Measurements from ENCODE around the gene DNAH8.
"Not testable (repeated sequence)": the region's sequence is repeated elsewhere in the genome, so short reads cannot be mapped to it uniquely, and the experiment has no call there.

Gene DNAH8

DNA sequence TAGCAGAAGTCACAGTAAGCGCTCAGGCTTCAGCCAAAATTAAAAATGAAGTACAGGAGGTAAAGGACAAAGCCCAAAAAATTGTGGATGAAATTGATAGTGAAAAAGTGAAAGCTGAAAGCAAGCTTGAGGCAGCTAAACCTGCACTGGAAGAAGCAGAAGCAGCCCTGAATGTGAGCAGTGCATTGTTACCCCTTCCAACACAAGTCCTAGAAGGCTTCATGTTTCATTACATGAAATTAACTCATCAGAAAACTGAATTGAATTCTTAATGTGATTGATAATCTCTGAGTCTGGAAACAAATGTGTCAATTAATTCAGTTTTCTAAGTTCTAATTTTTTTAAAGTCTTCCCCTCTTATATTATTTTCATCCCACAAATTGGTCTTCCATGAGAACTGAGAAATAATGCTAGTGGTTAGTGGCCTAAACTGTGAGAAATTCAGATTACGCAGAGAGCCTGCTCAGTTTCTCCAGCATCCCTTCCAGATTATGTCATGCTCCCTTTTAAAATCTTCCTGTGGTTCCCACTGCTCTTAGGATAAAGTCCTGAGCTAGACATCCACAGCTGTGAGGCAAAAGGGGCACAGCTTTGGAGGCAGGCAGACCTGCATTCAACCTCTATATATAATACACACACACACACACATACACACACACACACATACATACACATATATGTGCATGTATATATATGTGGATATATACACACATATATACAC lies 200.3 kb downstream of the DNAH8 start:
- DNase-seq: no peak

GRCh38 chr6:38921540-38921939 lies 206.4 kb downstream of the DNAH8 start:
- DNase-seq; in situ Hi-C loops (cut with HindIII; ENCODE audit: low pct_ligation_motif_present, low pct_unique_long_range_greater_than_20kb, low sequenced_read_pairs): not testable (repeated sequence)

More for the DNA sequence above, 200.3 kb downstream of the DNAH8 start:
- in situ Hi-C loops (cut with HindIII; ENCODE audit: low pct_ligation_motif_present, low pct_unique_long_range_greater_than_20kb, low sequenced_read_pairs): no loop called here

DNA sequence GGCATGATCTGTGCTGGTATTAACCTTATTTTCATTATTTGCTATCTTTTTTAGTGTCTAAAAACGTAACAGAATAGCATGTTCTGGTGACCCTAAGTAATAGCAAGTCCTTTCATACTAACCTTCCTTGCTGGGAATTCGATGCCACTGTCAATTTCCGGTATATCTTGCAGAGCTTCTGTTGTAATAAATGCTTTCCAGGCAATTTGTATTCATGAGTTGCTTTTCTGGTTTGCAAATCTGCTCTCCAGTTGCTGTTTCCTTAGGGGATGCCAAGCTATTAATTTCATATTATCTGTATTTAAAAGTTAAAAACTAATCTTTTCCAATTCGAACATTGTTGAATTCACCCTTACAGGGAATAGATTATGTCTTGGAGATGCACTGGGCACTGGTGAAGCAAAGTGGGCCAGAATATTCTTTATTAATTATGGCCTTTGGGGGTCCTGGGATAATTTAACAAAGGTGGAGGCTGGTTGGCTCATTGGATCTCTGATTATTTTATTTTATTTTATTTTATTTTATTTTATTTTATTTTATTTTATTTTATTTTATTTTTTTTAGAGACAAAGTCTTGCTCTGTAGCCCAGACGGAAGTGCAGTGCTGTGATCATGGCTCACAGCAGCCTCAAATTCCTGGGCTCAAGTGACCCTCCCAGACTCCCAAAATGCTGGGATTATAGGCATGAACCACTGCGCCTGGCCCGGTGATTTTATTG lies 209.8 kb downstream of the DNAH8 start:
- in situ Hi-C loops (cut with HindIII; ENCODE audit: low pct_ligation_motif_present, low pct_unique_long_range_greater_than_20kb, low sequenced_read_pairs): no loop called here
- DNase-seq: no peak

DNA sequence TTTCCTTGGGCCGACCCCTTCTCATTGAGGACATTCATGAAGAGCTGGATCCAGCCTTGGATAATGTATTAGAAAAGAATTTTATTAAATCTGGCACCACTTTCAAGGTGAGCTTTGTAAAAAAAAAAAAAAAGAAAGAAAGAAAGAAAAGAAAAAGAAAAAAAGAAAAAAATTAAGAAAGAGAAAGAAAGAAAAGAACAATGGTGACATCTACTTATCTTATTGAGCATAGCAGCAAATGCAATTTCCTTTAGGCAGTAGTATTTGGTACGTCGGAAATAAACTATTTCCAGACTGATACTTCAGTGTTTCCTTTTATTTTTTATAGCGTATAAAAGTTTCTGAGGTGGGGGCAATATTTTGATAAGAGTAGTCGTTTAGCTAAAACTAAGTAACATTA lies 214.4 kb downstream of the DNAH8 start:
- in situ Hi-C loops (cut with HindIII; ENCODE audit: low pct_ligation_motif_present, low pct_unique_long_range_greater_than_20kb, low sequenced_read_pairs): no loop called here
- no peak for DNase-seq

DNA sequence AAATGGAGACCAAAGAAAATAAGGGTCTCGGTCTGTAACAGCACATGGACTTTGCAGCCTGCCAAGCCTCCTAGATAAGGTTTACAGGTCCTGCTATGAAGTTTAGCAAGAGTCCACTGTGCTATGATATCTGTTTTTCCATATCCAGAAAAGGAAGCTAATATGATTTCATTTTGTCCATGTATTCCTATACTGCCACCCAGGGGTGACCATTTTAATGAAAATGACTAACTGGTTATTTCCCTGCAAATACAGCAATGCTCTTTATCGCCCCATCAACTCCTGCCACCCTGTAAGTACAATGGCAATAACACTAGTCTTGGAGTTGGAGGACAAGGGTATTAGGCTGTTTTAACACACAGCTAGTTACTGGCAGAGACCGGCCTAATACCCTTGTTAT lies 218.3 kb downstream of the DNAH8 start:
- in situ Hi-C loops (cut with HindIII; ENCODE audit: low pct_ligation_motif_present, low pct_unique_long_range_greater_than_20kb, low sequenced_read_pairs): no loop called here

GRCh38 chr6:38935051-38935450 lies 219.9 kb downstream of the DNAH8 start:
- DNase-seq: no peak
- in situ Hi-C loops (cut with HindIII; ENCODE audit: low pct_ligation_motif_present, low pct_unique_long_range_greater_than_20kb, low sequenced_read_pairs): no loop called here

More for the DNA sequence above, 218.3 kb downstream of the DNAH8 start:
- DNase-seq: peak; percentile 27

- DNase-seq: no peak
- in situ Hi-C loops (cut with HindIII; ENCODE audit: low pct_ligation_motif_present, low pct_unique_long_range_greater_than_20kb, low sequenced_read_pairs): no loop called here
Measured at GRCh38 chr6:38937839-38938613, 222.9 kb downstream of the DNAH8 start.

- in situ Hi-C loops (cut with HindIII; ENCODE audit: low pct_ligation_motif_present, low pct_unique_long_range_greater_than_20kb, low sequenced_read_pairs): no loop called here
- DNase-seq: no peak
Measured at GRCh38 chr6:38938741-38939140, 223.6 kb downstream of the DNAH8 start.

GRCh38 chr6:38942442-38942841 lies 227.3 kb downstream of the DNAH8 start:
- no peak for DNase-seq
- in situ Hi-C loops (cut with HindIII; ENCODE audit: low pct_ligation_motif_present, low pct_unique_long_range_greater_than_20kb, low sequenced_read_pairs): no loop called here

DNA sequence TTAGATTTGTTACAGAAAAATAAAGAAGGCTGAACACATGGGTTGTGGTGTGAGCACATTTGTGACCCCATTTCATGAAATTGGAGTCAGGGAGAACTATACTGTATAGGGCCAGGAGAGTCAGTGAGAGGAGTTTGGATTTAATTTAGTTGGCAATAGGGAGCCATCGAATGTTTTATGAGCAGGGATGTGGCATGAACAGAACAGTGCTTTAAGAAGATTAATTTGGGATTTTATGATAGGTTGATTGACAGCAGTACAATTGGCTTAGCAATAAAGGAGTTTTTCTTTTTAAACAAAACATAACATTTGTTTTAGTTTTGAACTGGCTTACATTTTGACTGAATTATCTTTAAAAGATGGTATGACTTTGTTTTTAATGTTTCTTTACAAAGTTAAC lies 227.9 kb downstream of the DNAH8 start:
- no peak for DNase-seq
- in situ Hi-C loops (cut with HindIII; ENCODE audit: low pct_ligation_motif_present, low pct_unique_long_range_greater_than_20kb, low sequenced_read_pairs): no loop called here

- in situ Hi-C loops (cut with HindIII; ENCODE audit: low pct_ligation_motif_present, low pct_unique_long_range_greater_than_20kb, low sequenced_read_pairs): no loop called here
- peak; percentile 2 for DNase-seq
Measured at GRCh38 chr6:38943964-38944363, 228.9 kb downstream of the DNAH8 start.

- in situ Hi-C loops (cut with HindIII; ENCODE audit: low pct_ligation_motif_present, low pct_unique_long_range_greater_than_20kb, low sequenced_read_pairs): no loop called here
- no peak for DNase-seq
Measured at GRCh38 chr6:38944655-38945279, 229.7 kb downstream of the DNAH8 start.

GRCh38 chr6:38955861-38956260 lies 240.8 kb downstream of the DNAH8 start:
- in situ Hi-C loops (cut with HindIII; ENCODE audit: low pct_ligation_motif_present, low pct_unique_long_range_greater_than_20kb, low sequenced_read_pairs): no loop called here
- no peak for DNase-seq

GRCh38 chr6:38957426-38957825 lies 242.3 kb downstream of the DNAH8 start:
- in situ Hi-C loops (cut with HindIII; ENCODE audit: low pct_ligation_motif_present, low pct_unique_long_range_greater_than_20kb, low sequenced_read_pairs): no loop called here
- no peak for DNase-seq

- in situ Hi-C loops (cut with HindIII; ENCODE audit: low pct_ligation_motif_present, low pct_unique_long_range_greater_than_20kb, low sequenced_read_pairs): no loop called here
Measured at GRCh38 chr6:38959138-38959537, 244.0 kb downstream of the DNAH8 start.

GRCh38 chr6:38968702-38969149 lies 253.6 kb downstream of the DNAH8 start:
- no peak for DNase-seq
- in situ Hi-C loops (cut with HindIII; ENCODE audit: low pct_ligation_motif_present, low pct_unique_long_range_greater_than_20kb, low sequenced_read_pairs): no loop called here

More at GRCh38 chr6:38959138-38959537, 244.0 kb downstream of the DNAH8 start:
- DNase-seq: no peak

DNA sequence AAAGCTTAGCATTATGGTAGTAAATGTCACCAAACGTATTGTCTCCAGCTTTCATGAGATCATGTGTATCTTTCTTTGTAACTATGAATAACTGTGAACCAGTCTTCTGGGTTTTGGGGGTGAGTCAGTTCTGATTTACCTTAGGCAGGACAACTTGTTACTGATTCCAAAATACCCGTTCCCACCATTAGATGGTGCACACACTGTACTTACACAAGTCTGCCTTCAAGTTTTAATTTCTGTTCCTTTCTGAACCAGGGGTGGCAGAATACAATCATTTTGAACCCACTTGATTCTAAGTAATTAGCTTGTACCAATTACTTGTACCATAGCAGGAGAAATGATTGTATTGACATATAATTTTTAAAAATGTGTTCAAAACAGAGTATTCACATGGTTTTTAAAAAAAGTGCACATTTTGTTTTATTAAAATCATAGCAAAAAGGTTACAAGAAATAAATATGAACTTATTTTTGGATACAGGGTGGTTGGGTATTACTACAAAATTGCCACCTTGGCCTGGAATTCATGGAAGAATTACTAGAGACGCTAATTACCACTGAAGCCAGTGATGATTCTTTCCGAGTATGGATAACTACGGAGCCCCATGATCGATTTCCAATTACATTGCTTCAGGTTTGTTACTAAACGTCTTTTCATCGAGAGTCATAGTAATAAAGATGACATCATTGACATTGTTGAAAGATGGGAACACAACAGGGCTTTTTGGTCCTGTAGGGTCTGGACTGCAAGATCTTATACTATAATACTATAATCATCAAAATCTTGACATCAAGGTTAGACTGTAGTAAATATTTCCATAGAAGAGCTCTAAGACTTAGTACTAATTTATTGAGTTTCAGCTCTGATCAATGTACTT lies 258.3 kb downstream of the DNAH8 start:
- in situ Hi-C loops (cut with HindIII; ENCODE audit: low pct_ligation_motif_present, low pct_unique_long_range_greater_than_20kb, low sequenced_read_pairs): no loop called here
- peak; percentile 63 for DNase-seq

Data from ACHN (cell line).